ENCODE measurements around the gene CD83. TPM values are rescaled to one million over a fixed set of nuclear protein-coding genes. Genes with fewer than 3 reads are reported as not detected.
"Not testable (repeated sequence)": the region's sequence is repeated elsewhere in the genome, so short reads cannot be mapped to it uniquely, and the experiment has no call there.

The CD83 gene
- total and polyA plus RNA-seq, 9 donors = 3.4 to 29.4 (median 22.2) TPM

DNA sequence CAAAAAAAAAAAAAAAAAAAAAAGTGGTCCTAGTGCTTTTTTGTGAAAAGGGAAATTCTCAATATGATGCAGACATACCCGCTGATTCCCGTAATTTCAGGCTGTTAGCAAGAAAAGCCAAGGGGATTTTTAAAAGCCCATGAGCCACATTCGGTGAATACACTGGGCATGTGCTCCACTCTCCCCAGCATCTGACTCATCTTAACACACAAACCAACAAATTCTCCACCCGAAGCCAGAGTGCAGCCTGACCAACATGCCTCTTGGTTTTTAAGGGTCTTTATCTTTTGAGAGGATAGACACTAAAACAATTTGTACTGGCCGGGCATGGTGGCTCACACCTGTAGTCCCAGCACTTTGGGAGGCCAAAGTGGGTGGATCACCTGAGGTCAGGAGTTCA is 45.5 kb upstream of the CD83 start:
- no peak overlapping the region for H3K27ac ChIP-seq
- no peaks in the 10 kb centered on the region for H3K27me3 ChIP-seq
- no peaks in the 10 kb centered on the region for H3K9me3 ChIP-seq
- 61 to 84% (median 70%) methylated on average over 5 of the region's 5 CpGs for WGBS, 3 donors
- H3K4me3 ChIP-seq = no peak overlapping the region
- H3K36me3 ChIP-seq = no peaks in the 10 kb centered on the region
- intact Hi-C loops (cut with DNase I) = no loop called here
- H3K4me1 ChIP-seq (ENCODE audit: insufficient read depth) = peaks cover 4% of the 10 kb centered on the region
- TF ChIP-seq POLR2A (IDR thresholded peaks at IDR 0.05) (no peak), EP300 (IDR thresholded peaks at IDR 0.05) (no peak)
- TF ChIP-seq, protein P1, sequence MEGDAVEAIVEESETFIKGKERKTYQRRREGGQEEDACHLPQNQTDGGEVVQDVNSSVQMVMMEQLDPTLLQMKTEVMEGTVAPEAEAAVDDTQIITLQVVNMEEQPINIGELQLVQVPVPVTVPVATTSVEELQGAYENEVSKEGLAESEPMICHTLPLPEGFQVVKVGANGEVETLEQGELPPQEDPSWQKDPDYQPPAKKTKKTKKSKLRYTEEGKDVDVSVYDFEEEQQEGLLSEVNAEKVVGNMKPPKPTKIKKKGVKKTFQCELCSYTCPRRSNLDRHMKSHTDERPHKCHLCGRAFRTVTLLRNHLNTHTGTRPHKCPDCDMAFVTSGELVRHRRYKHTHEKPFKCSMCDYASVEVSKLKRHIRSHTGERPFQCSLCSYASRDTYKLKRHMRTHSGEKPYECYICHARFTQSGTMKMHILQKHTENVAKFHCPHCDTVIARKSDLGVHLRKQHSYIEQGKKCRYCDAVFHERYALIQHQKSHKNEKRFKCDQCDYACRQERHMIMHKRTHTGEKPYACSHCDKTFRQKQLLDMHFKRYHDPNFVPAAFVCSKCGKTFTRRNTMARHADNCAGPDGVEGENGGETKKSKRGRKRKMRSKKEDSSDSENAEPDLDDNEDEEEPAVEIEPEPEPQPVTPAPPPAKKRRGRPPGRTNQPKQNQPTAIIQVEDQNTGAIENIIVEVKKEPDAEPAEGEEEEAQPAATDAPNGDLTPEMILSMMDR (IDR thresholded peaks at IDR 0.05) = no peak
- no peak for DNase-seq

DNA sequence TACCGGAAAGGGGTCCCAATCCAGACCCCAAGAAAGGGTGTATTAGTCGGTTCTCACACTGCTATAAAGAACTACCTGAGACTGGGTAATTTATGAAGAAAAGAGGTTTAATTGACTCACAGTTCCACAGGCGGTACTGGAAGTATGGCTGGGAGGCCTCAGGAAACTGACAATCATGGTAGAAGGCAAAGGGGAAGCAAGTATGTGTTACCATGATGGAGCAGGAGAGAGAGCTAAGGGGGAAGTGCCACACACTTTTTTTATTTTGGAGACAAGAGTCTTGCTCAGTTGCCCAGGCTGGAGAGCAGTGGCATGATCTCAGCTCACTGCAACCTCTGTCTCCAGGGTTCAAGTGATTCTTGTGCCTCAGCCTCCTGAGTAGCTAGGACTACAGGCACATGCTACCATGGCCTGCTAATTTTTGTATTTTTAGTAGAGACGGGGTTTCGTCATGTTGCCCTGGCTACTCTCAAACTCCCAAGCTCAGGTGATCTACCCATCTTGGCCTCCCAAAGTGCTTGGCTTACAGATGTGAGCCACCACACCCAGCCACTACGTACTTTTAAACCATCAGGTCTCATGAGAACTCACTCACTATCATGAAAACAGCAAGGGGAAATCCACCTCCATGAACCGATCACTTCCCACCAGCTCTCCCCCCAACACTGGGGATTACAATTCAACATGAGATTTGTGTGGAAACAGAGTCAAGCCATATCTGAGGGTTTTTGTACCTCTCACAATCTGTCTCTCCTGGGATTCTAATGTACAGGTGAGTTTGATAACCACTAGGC is 43.8 kb upstream of the CD83 start:
- DNase-seq; H3K36me3 ChIP-seq; H3K27ac ChIP-seq; H3K4me1 ChIP-seq (ENCODE audit: insufficient read depth); intact Hi-C loops (cut with DNase I); H3K4me3 ChIP-seq; H3K9me3 ChIP-seq; H3K27me3 ChIP-seq: not testable (repeated sequence)
- WGBS, 3 donors = 97 to 98% (median 98%) methylated on average over 7 of the region's 7 CpGs

DNA sequence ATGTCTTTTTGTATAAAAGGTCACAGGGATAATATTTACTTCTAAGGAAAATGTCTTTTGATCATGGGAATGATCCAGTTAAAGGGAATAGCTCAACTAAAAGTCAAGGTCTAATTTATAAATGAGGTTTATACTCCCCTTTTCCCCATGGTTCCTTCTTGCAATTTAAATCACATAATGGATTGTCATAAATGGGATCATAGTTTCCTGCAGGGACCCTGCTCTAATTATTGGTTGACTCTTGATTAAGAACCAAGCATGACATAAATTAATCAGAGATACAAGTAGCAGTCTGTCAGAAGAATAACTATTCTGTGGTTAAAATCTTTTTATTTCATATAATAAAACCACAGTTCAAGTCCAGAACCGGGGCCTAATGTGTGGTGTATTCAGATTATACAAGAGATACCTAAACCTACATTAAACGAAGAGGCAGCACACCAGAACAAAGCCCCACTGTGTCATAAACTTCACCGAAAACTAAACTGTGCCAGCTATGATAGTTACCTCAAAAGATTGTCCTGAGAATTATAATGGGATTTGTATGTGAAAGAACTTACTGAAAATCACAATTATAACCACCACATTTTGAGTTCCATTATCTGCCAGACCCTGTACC is 43.0 kb upstream of the CD83 start:
- H3K9me3 ChIP-seq = no peaks in the 10 kb centered on the region
- TF ChIP-seq POLR2A (IDR thresholded peaks at IDR 0.05) = no peak
- TF ChIP-seq, protein P1 (IDR thresholded peaks at IDR 0.05) = no peak
- TF ChIP-seq EP300 (IDR thresholded peaks at IDR 0.05) = no peak
- DNase-seq = no peak
- H3K27ac ChIP-seq = peak overlapping the region in 1 of 2 donors; percentile 71
- peaks cover 4% of the 10 kb centered on the region for H3K4me1 ChIP-seq (ENCODE audit: insufficient read depth)
- no peaks in the 10 kb centered on the region for H3K27me3 ChIP-seq
- no peaks in the 10 kb centered on the region for H3K36me3 ChIP-seq
- WGBS, 3 donors = 50 to 56% (median 52%) methylated on average over 3 of the region's 3 CpGs
- intact Hi-C loops (cut with DNase I) = no loop called here
- peak overlapping the region; percentile 35 for H3K4me3 ChIP-seq

DNA sequence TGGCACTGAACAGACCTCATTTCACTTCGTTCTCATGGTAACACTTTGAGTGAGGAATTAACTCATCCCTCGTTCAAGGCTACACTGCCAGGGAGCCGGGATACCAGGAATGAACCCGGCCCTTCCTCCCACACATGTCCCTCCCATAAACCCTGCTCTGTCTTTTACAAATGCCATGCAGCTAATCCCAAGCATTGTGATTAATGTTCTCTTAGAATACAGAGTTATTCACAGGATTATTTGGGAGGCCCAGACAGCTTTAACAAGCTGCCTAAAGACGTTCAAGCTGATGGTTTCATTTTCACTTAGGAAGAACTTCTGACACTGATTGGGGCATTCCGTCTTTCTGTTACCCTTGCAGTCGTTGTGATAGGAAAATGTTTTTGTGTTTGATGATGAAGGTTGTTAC is 42.5 kb upstream of the CD83 start:
- intact Hi-C loops (cut with DNase I) = no loop called here
- peaks cover 4% of the 10 kb centered on the region for H3K4me1 ChIP-seq (ENCODE audit: insufficient read depth)
- 2 to 4% (median 3%) methylated on average over 7 of the region's 7 CpGs for WGBS, 3 donors
- peak in 3 of 5 donors; percentile 27 to 48 (median 40) for DNase-seq
- peak overlapping the region; percentile 35 for H3K4me3 ChIP-seq
- no peaks in the 10 kb centered on the region for H3K27me3 ChIP-seq
- no peaks in the 10 kb centered on the region for H3K9me3 ChIP-seq
- H3K36me3 ChIP-seq = no peaks in the 10 kb centered on the region
- TF ChIP-seq, protein P1 (IDR thresholded peaks at IDR 0.05) = no peak
- TF ChIP-seq EP300 (IDR thresholded peaks at IDR 0.05) (no peak), POLR2A (IDR thresholded peaks at IDR 0.05) (no peak)
- peak overlapping the region in 1 of 2 donors; percentile 71 for H3K27ac ChIP-seq
